C4-2B (cell line): Measurements from ENCODE around the gene NLRP7.

Source experiments
- ZFX ChIP-seq: fragments of 450-650 bp; IDR thresholded peaks from 2 replicates; pipeline ENCODE4 v1.6.1; 2017
- TF ChIP-seq, protein P1 (sequence below): fragments of 450-650 bp; conservative IDR thresholded peaks from 2 replicates; pipeline ENCODE4 v1.5.1; 2017; ENCODE audit warnings: mild to moderate bottlenecking

DNA sequence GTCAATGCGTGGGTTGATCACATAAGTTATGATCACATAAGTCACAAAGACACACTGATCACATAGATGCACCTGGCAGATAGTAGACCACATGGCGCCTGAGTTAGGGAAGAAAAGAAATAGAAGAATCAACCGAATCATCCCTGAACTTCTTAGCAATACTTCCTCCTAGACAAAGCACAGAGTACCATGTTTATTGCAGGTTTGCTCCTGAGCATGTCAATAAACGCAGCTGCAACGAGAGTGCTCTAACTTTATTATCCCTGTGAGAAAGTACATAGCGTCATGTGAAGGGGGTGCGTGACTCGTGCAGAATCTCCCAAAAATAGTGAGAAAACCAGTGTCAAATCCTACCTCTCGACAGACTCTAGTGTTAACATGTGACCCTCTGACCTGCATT is 24.1 kb downstream of the NLRP7 start:
- TF ChIP-seq, protein P1, sequence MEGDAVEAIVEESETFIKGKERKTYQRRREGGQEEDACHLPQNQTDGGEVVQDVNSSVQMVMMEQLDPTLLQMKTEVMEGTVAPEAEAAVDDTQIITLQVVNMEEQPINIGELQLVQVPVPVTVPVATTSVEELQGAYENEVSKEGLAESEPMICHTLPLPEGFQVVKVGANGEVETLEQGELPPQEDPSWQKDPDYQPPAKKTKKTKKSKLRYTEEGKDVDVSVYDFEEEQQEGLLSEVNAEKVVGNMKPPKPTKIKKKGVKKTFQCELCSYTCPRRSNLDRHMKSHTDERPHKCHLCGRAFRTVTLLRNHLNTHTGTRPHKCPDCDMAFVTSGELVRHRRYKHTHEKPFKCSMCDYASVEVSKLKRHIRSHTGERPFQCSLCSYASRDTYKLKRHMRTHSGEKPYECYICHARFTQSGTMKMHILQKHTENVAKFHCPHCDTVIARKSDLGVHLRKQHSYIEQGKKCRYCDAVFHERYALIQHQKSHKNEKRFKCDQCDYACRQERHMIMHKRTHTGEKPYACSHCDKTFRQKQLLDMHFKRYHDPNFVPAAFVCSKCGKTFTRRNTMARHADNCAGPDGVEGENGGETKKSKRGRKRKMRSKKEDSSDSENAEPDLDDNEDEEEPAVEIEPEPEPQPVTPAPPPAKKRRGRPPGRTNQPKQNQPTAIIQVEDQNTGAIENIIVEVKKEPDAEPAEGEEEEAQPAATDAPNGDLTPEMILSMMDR = no peak
- TF ChIP-seq ZFX = no peak
